SK-N-SH (cell line): ENCODE measurements around the gene AGMAT. TPM values are rescaled to one million over a fixed set of nuclear protein-coding genes. Genes with fewer than 3 reads are reported as not detected.

Experiments
- CTCF ChIA-PET: fragments of 300-600, 350-600 bp; formaldehyde crosslinking; extraction: SDS; loops from one replicate; lab custom pipeline; 2021; lab: Yijun Ruan, JAX
- POLR2A ChIA-PET: fragments of 350-600 bp; sonication (Branson Sonifier 250); formaldehyde crosslinking; extraction: SDS; loops from one replicate; lab custom pipeline; 2020; ENCODE audit warnings: antibody characterized with exemption, inconsistent platforms; lab: Yijun Ruan, JAX
- DNase-seq: peaks from one replicate; pipeline ENCODE4 v3.0.0; 2012
- H2AFZ ChIP-seq: fragments of 200-600 bp; sonication (generic); 2 replicates; pipeline ENCODE4 v1.8.1; 2016; ENCODE audit warnings: antibody characterized with exemption, mild to moderate bottlenecking, low read depth
- H3F3A ChIP-seq: fragments of 200-600 bp; sonication (generic); replicated peaks from 2 replicates; pipeline ENCODE3; 2016; ENCODE audit warnings: antibody characterized with exemption, mild to moderate bottlenecking; ENCODE audit not compliant: insufficient read depth
- H3K27ac ChIP-seq, 2 experiments: fragments of 200-500 bp in 1 of 2; fragments of 200-600 bp in 1 of 2; sonication (Bioruptor generic) in 1 of 2; sonication (generic), shearing (Covaris generic) in 1 of 2; 2 replicates each; pipeline versions ENCODE4 v1.5.1 to v1.6.1; 2014 to 2016; ENCODE audit warnings: low read depth in 2 of 2, inconsistent platforms in 1 of 2, low read length in 1 of 2, mild to moderate bottlenecking in 1 of 2, mixed read lengths in 1 of 2
- H3K27me3 ChIP-seq: fragments of 200-600 bp; sonication (generic), shearing (Covaris generic); 2 replicates; pipeline ENCODE4 v1.6.1; 2016; ENCODE audit warnings: mixed run types; ENCODE audit not compliant: insufficient read depth
- H3K36me3 ChIP-seq, 2 experiments: fragments of 200-500 bp in 1 of 2; fragments of 200-600 bp in 1 of 2; sonication (Bioruptor generic) in 1 of 2; sonication (generic) in 1 of 2; replicated peaks in 1 of 2; 2 replicates each; pipeline versions ENCODE3 to v1.5.1; 2014 to 2016; ENCODE audit warnings: low read length in 1 of 2, mild to moderate bottlenecking in 1 of 2; ENCODE audit not compliant: insufficient read depth in 2 of 2, control insufficient read depth in 1 of 2
- H3K4me1 ChIP-seq, 2 experiments: fragments of 200-500 bp in 1 of 2; fragments of 200-600 bp in 1 of 2; sonication (Bioruptor generic) in 1 of 2; sonication (generic), shearing (Covaris generic) in 1 of 2; 2 replicates each; pipeline versions ENCODE4 v1.5.1 to v1.6.1; 2014 to 2016; ENCODE audit warnings: low read depth in 1 of 2, low read length in 1 of 2, mixed run types in 1 of 2; ENCODE audit not compliant: insufficient read depth in 2 of 2, control insufficient read depth in 1 of 2
- H3K4me2 ChIP-seq: fragments of 200-600 bp; sonication (generic), shearing (Covaris generic); 2 replicates; pipeline ENCODE4 v1.6.1; 2017; ENCODE audit warnings: mixed run types
- H3K4me3 ChIP-seq, 2 experiments: fragments of 200-500 bp in 1 of 2; fragments of 200-600 bp in 1 of 2; sonication (Bioruptor generic) in 1 of 2; sonication (generic), shearing (Covaris generic) in 1 of 2; 2 replicates each; pipeline versions ENCODE4 v1.5.1 to v1.8.1; 2014 to 2016; ENCODE audit warnings: low read depth in 2 of 2, inconsistent platforms in 1 of 2, low read length in 1 of 2, mild to moderate bottlenecking in 1 of 2, mixed read lengths in 1 of 2, moderate library complexity in 1 of 2
- H3K79me2 ChIP-seq: fragments of 200-600 bp; sonication (generic); 2 replicates; pipeline ENCODE4 v1.8.1; 2017; ENCODE audit warnings: mild to moderate bottlenecking; ENCODE audit not compliant: insufficient read depth
- H3K9ac ChIP-seq: fragments of 200-600 bp; sonication (generic); 2 replicates; pipeline ENCODE4 v1.6.1; 2017; ENCODE audit warnings: mixed run types
- H3K9me2 ChIP-seq: fragments of 200-600 bp; sonication (generic); 2 replicates; pipeline ENCODE4 v1.6.1; 2017; ENCODE audit warnings: mixed run types
- H3K9me3 ChIP-seq: fragments of 200-600 bp; sonication (generic); 2 replicates; pipeline ENCODE4 v1.6.1; 2017; ENCODE audit warnings: mixed run types, mild to moderate bottlenecking, moderate library complexity
- H4K20me1 ChIP-seq: fragments of 200-600 bp; sonication (generic); 2 replicates; pipeline ENCODE4 v1.6.1; 2017; ENCODE audit warnings: mild to moderate bottlenecking, mixed run types; ENCODE audit not compliant: insufficient read depth
- CTCF ChIP-seq: fragments of 200-600 bp; sonication (generic); IDR thresholded peaks from 2 replicates; pipeline ENCODE4 v1.6.1; 2017; ENCODE audit warnings: antibody characterized with exemption, mild to moderate bottlenecking, moderate library complexity
- EP300 ChIP-seq, 2 experiments: IDR thresholded peaks; 2 replicates each; pipeline versions ENCODE4 v1.4.0 to v1.6.1; 2012; ENCODE audit warnings: borderline replicate concordance in 1 of 2, low read depth in 1 of 2, low read length in 1 of 2
- FOSL2 ChIP-seq: IDR thresholded peaks from 2 replicates; pipeline ENCODE4 v1.4.0; 2012; ENCODE audit warnings: low read depth, mild to moderate bottlenecking, moderate library complexity, borderline replicate concordance
- FOXJ3 ChIP-seq: sonication (generic); formaldehyde crosslinking; IDR thresholded peaks from 2 replicates; pipeline ENCODE4 v1.5.1; 2020; ENCODE audit warnings: mild to moderate bottlenecking, missing genetic modification reagents
- GATA2 ChIP-seq: sonication (generic); formaldehyde crosslinking; IDR thresholded peaks from 2 replicates; pipeline ENCODE4 v1.5.0; 2020; ENCODE audit warnings: mild to moderate bottlenecking, missing genetic modification reagents
- MEF2A ChIP-seq: IDR thresholded peaks from 2 replicates; pipeline ENCODE4 v1.4.0; 2012; ENCODE audit warnings: low read depth, borderline replicate concordance
- MXI1 ChIP-seq: IDR thresholded peaks from 2 replicates; pipeline ENCODE4 v1.6.1; 2012; ENCODE audit warnings: mild to moderate bottlenecking, low read depth, low read length, improper control_type of control experiment
- NRF1 ChIP-seq: IDR thresholded peaks from 2 replicates; pipeline ENCODE4 v1.6.1; 2012; ENCODE audit warnings: low read depth, mild to moderate bottlenecking, low read length
- POLR2AphosphoS5 ChIP-seq: IDR thresholded peaks from 2 replicates; pipeline ENCODE4 v1.6.1; 2012; ENCODE audit warnings: low read depth, low read length
- RXRA ChIP-seq: IDR thresholded peaks from 2 replicates; pipeline ENCODE4 v1.4.0; 2012; ENCODE audit warnings: low read depth, mild to moderate bottlenecking, borderline replicate concordance
- TCF12 ChIP-seq: IDR thresholded peaks from 2 replicates; pipeline ENCODE4 v1.4.0; 2012
- USF2 ChIP-seq: fragments of 150-350 bp; IDR thresholded peaks from 2 replicates; pipeline ENCODE4 v1.6.1; 2017; ENCODE audit warnings: antibody characterized with exemption, low read length, low read depth, borderline replicate concordance
- WGBS: methylation state at CpG from one replicate; pipeline ENCODE4 v1.1.6; 2017; ENCODE audit warnings: low lambda C conversion rate; 5-methylcytosine and 5-hydroxymethylcytosine counted together
- polyA plus RNA-seq, 3 experiments: library from polyadenylated mRNA; depleted of rRNA; stranded (reverse); fragments of >200 nt; gene quantifications; 2 replicates each; pipeline ENCODE4 v1.2.3, GENCODE V29; 2012

AGMAT gene
- polyA plus RNA-seq, 1 of the 3 experiments (the other 2 are of a cell fraction), result 0.66 TPM

GRCh38 chr1:15626269-15626950, 41.6 kb upstream of the AGMAT start:
- 90% methylated on average over 11 of the region's 11 CpGs for whole genome bisulfite sequencing
- H3K9ac ChIP-seq, result no peak overlapping the region
- no peaks in the 10 kb centered on the region for H3K9me2 ChIP-seq
- no peak overlapping the region for H3K4me2 ChIP-seq
- TF ChIP-seq MXI1 (no peak), EP300 (IDR thresholded peaks at IDR 0.05; ENCODE audit: borderline replicate concordance in 1 of 2, low read depth in 1 of 2, low read length in 1 of 2) (no peak)
- peaks cover 24 to 41% of the 10 kb centered on the region in 2 experiments for H3K36me3 ChIP-seq
- H3F3A ChIP-seq, result no peaks in the 10 kb centered on the region
- DNase-seq, result no peak
- no peaks in the 10 kb centered on the region for H3K27me3 ChIP-seq
- no peaks in the 10 kb centered on the region for H3K4me1 ChIP-seq
- ChIA-PET POLR2A (no interaction called here), CTCF (interaction anchor here (1.2 kb wide), 1 partner anchor 8 kb away, joined by 5 read pairs; no protein-coding TSS in a partner anchor)
- no peaks in the 10 kb centered on the region for H3K9me3 ChIP-seq
- H2AFZ ChIP-seq, result no peak overlapping the region
- no peak overlapping the region for H3K4me3 ChIP-seq
- H3K79me2 ChIP-seq, result peaks cover 81% of the 10 kb centered on the region
- H3K27ac ChIP-seq, result no peak overlapping the region
- peaks cover 32% of the 10 kb centered on the region; the same call in 1 of the 2 replicates for H4K20me1 ChIP-seq

GRCh38 chr1:15625056-15625917, 40.4 kb upstream of the AGMAT start:
- H3K9me2 ChIP-seq, result no peaks in the 10 kb centered on the region
- POLR2A ChIA-PET, result no interaction called here
- no peaks in the 10 kb centered on the region for H3K27me3 ChIP-seq
- no peak overlapping the region for H2AFZ ChIP-seq
- H3K36me3 ChIP-seq, result peaks cover 21 to 38% of the 10 kb centered on the region in 2 experiments
- 96% methylated on average over 13 of the region's 13 CpGs for WGBS
- H3K27ac ChIP-seq, result no peak overlapping the region
- H3K9me3 ChIP-seq, result no peaks in the 10 kb centered on the region
- CTCF ChIA-PET, result interaction anchor here (1.1 kb wide), 1 partner anchor 29 kb away, joined by 3 read pairs; no protein-coding TSS in a partner anchor
- H4K20me1 ChIP-seq, result peaks cover 41% of the 10 kb centered on the region
- H3K4me1 ChIP-seq, result peaks cover 0 to 4% of the 10 kb centered on the region in 2 experiments; a peak in 2 of 4 replicates
- H3K79me2 ChIP-seq, result peaks cover 92% of the 10 kb centered on the region
- H3K4me3 ChIP-seq, result no peak overlapping the region
- peaks cover 5% of the 10 kb centered on the region for H3F3A ChIP-seq
- H3K9ac ChIP-seq, result no peak overlapping the region
- TF ChIP-seq TCF12 (no peak), FOSL2 (no peak), MEF2A (no peak), POLR2AphosphoS5 (no peak)
- no peak overlapping the region for H3K4me2 ChIP-seq
- no peak for DNase-seq

- CTCF ChIA-PET, result interaction anchor here (1.1 kb wide), 1 partner anchor 30 kb away, joined by 3 read pairs; no protein-coding TSS in a partner anchor
- H2AFZ ChIP-seq, result no peak overlapping the region
- 94% methylated on average over 3 of the region's 3 CpGs for WGBS
- no peak overlapping the region for H3K4me3 ChIP-seq
- no peaks in the 10 kb centered on the region for H3K27me3 ChIP-seq
- H3K9ac ChIP-seq, result no peak overlapping the region
- H3K79me2 ChIP-seq, result peaks cover 93% of the 10 kb centered on the region
- H3K36me3 ChIP-seq, result peaks cover 18 to 30% of the 10 kb centered on the region in 2 experiments
- no peak overlapping the region for H3K4me2 ChIP-seq
- H4K20me1 ChIP-seq, result peaks cover 49% of the 10 kb centered on the region
- no peaks in the 10 kb centered on the region for H3K9me2 ChIP-seq
- peaks cover 0 to 14% of the 10 kb centered on the region in 2 experiments; a peak in 3 of 4 replicates for H3K4me1 ChIP-seq
- POLR2A ChIA-PET, result no interaction called here
- H3K9me3 ChIP-seq, result no peaks in the 10 kb centered on the region
- H3F3A ChIP-seq, result peaks cover 12% of the 10 kb centered on the region
- no peak for DNase-seq
- H3K27ac ChIP-seq, result no peak overlapping the region
- no peak for TF ChIP-seq GATA2 (CRISPR knock-in tag)
- no peak for TF ChIP-seq CTCF
- no peak for TF ChIP-seq FOXJ3 (CRISPR knock-in tag)
- no peak for TF ChIP-seq USF2
- TF ChIP-seq TCF12, result no peak
- no peak for TF ChIP-seq NRF1
- no peak for TF ChIP-seq RXRA
Measured at GRCh38 chr1:15624133-15624714, 39.4 kb upstream of the AGMAT start.
